Embryonic facial prominence (tissue), 1 donor: ENCODE data around the gene GARIN3.

Experiments
- DNase-seq: peaks from one replicate; pipeline ENCODE4 v3.0.0-alpha.2; 2016; ENCODE audit errors: extremely low spot score

GARIN3 gene

GRCh38 chr5:157148734-157149615, 17.1 kb downstream of the GARIN3 start:
- peak; percentile 43 for DNase-seq

DNA sequence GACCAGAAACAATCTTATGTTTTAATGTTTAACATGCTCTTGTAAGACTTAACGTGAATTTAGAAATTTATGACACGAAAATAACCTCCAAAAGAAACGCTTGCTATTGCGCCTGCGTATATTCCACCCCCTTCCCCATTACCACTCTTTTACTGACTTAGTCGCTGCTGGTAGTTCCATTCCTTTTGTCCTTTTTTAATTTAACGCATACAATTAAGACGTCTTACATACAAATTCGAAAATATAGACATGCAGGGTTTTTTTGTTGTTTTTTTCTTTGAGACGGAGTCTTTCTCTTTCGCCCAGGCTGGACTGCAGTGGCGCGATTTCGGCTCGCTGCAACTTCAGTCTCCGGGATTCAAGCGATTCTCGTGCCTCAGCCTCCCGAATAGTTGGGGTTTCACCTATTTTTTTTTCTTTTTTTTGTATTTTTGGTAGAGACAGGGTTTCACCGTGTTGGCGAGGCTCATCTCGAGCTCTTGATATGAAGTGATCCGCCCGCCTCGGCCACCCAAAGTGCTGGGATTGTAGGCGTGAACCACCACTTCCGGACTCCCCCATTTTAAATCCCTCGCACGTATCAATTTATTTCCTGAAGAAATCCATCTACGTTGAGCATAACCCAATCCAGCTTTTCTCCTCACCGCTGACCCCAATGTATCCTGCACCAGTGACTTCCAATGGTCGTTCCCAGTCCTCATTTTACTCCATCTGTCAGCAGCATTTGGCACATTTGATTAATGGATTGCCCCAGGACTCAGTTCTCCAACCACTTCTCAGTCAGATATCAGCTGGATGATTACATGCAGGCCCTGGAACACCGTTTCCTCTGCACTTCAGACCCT, 22.7 kb downstream of the GARIN3 start:
- DNase-seq = peak; percentile 16

GRCh38 chr5:157142317-157143126, 23.5 kb downstream of the GARIN3 start, which contains the start of gene MED7:
Gene MED7, minus strand, starts transcription at chr5:157142865. Its CDS starts 3,434 bp downstream, at chr5:157139431.
- peak; percentile 100 for DNase-seq

DNA sequence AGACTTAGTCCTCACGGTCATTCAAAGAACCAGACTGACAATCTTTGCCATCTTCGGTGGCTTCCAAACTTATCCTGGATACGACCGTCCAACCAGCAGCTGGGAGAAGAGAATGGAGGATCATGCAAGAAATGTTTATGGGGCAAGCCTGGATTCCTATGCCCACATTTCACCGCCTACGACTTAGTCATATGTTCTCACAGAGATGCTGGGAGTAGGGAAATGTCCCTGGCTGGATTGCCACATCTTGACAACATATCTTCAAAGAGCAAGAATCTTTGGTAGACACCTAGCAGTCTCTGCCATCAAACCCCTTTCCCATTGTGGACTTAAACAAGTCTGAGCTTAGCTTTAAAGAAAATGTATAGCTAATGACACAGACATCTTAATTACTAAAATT, 28.4 kb downstream of the GARIN3 start:
- no peak for DNase-seq

- DNase-seq = no peak
Observed at GRCh38 chr5:157132281-157132612, 33.8 kb downstream of the GARIN3 start.

- DNase-seq = no peak
Observed at GRCh38 chr5:157130925-157131324, 35.1 kb downstream of the GARIN3 start.

- no peak for DNase-seq
Observed at GRCh38 chr5:157121709-157122108, 44.4 kb downstream of the GARIN3 start.

DNA sequence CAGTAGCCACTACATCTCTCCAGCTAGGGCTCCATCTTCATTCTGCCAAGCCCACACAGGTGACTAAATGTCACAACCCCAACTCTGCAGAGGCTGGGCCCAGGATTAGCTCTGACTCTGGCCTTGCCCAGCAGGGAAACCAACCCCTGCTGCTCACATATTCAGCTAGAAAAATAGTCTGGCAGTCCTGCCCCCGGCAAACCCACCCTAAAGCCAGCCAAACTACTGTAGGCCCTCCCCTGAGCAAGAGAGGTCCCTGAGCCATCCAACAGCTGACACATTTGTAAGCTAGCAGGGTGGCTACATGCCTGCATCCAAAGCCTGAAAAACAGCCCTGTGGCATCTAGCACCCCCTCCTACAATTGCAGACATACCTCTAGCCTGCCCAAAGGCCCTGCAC, 46.0 kb downstream of the GARIN3 start:
- no peak for DNase-seq

DNA sequence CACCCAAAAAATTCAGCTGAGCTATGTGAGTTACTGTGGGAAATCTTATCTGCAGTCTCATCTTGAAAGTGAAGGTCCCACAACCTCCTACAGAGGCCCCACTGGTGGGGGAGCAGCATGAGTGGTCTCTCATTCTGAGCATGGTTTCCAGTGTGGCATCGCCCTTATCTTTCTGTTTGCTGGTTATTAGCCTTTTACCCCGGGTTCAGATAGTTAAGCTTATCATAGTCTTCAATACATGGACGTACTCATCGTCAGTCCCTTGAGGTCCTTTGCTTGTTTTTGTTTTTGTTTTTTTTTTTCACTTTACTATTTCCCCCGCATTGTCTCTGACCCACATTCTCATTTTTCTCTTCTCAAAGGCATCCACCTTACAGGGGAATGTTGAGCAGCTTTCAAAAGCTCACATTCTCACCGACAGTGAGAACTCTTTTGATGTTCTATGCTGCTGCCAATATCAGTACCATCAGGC, 49.5 kb downstream of the GARIN3 start:
- DNase-seq = no peak

- no peak for DNase-seq
Observed at GRCh38 chr5:157115502-157115901, 50.6 kb downstream of the GARIN3 start.

DNA sequence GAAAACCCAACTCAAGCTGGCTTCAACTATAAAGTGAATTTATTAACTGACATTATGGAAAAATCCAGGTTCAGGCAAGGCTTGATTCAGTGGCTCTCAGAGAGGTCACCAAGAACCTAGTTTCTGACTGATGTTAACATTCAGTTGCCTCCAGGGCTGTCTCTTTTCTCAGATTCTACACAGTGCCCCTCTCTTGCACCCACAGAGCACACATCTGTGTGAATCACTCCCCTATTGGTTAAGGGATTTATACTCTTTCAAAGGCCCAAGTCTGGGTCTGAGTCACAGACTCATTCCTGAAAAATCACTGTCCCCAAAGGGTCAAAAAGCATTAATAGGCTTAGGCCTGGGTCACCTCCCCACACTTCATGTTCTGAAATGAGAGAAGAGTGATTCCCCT, 51.1 kb downstream of the GARIN3 start:
- DNase-seq = no peak

GRCh38 chr5:157113002-157113401, 53.1 kb downstream of the GARIN3 start:
- DNase-seq = no peak
